Measurements from ENCODE around the gene CALML3. TPM values are rescaled to one million over a fixed set of nuclear protein-coding genes. Genes with fewer than 3 reads are reported as not detected.

The CALML3 gene
- total and polyA plus RNA-seq, 2 of the 13 experiments (the other 11 are each of a cell fraction or from before 2014, with no cell fraction given), result not detected

- DNase-seq (ENCODE audit: low spot score) (no peak), FAIRE-seq (no peak), ATAC-seq (no peak)
- Histone ChIP-seq H3K27me3 (ENCODE audit: control insufficient read depth in 1 of 2, insufficient read depth in 2 of 2, low read length in 2 of 2) (no peaks in the 10 kb centered on the region), H3K4me1 (ENCODE audit: insufficient read depth, low read length) (peaks cover 97% of the 10 kb centered on the region), H3K9me3 (ENCODE audit: low read length) (no peaks in the 10 kb centered on the region), H3K9ac (ENCODE audit: insufficient read depth, low read depth, low read length) (no peak overlapping the region), H4K20me1 (ENCODE audit: insufficient read depth, low read length) (no peaks in the 10 kb centered on the region), H2AFZ (ENCODE audit: low read length) (no peak overlapping the region), H3K4me3 (replicated peaks in 1 of 3; ENCODE audit: insufficient read depth in 1 of 3, low read depth in 2 of 3, low read length in 3 of 3) (no peak overlapping the region), H3K4me2 (ENCODE audit: low read depth, low read length) (no peak overlapping the region), H3K79me2 (ENCODE audit: insufficient read depth, low read length) (no peaks in the 10 kb centered on the region), H3K27ac (ENCODE audit: extremely low read length, insufficient read depth, low read length) (no peak overlapping the region), H3K36me3 (replicated peaks in 1 of 2; ENCODE audit: control insufficient read depth in 1 of 2, insufficient read depth in 2 of 2, low read length in 2 of 2) (no peaks in the 10 kb centered on the region)
- in situ Hi-C loops (cut with HindIII; ENCODE audit: extremely low pct_ligation_motif_present, low pct_unique_long_range_greater_than_20kb) (no loop called here), intact Hi-C loops (cut with micrococcal nuclease; ENCODE audit: unreplicated experiment) (no loop called here)
- TF ChIP-seq SCMH1 (CRISPR knock-in tag; IDR thresholded peaks at IDR 0.05; ENCODE audit: borderline replicate concordance), result no peak
- TF ChIP-seq ZBTB38 (CRISPR knock-in tag; IDR thresholded peaks at IDR 0.05), result 0 out of 2 replicates have a peak, but pooled peaks have one; percentile 27
- ChIA-PET POLR2A (interaction anchor here (1.0 kb wide), 1 partner anchor 15 kb away, joined by 3 read pairs; no protein-coding TSS in a partner anchor), CTCF (ENCODE audit: low intra/inter-chr PET ratio, low total read pairs) (no interaction called here)
- BruUV-seq (replicated peaks), result no TSS peak
- WGBS (ENCODE audit: low lambda C conversion rate), result 93% methylated on average over 21 of the region's 21 CpGs
These were observed 8.5 kb downstream of the CALML3 start for GRCh38 chr10:5533098-5533731.

DNA sequence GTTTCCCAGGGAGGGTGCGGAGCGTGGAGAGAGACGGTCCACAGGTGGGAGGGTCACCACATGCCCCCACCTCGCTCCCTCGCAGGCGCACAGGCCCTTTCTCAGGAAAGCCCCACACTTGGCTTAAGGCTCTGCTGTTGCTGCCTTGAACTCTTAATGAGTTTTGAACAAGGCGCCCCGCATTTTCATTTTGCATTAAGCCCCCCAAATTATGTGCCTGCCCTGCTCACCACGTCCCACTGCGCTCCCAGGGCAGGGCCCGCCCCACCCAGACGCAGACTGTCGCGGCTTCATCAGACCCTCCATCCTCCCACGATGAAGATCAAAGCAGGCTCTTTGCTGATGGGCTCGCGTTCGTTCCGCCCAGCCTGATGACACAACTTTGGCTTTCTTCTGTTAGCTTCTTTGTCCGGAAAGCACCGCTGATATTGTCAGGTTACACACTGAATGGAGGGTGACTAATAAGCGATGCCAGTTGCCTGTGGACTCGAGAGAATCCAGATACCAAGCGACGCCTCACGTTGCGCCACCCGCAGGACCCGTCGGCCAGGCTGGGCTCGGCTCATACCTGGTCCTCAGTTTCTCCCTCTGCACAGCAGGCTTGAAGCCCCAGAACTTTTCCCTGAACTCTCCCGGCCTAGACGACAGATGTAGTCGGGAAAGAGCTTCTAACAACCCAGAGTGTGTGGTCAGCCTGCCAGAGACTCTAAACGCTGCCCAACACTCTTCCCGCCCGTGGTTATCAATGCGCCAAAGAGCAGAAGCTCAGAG, 9.5 kb downstream of the CALML3 start:
- H3K27me3 ChIP-seq (ENCODE audit: control insufficient read depth in 1 of 2, insufficient read depth in 2 of 2, low read length in 2 of 2), result no peaks in the 10 kb centered on the region
- H3K4me1 ChIP-seq (ENCODE audit: insufficient read depth, low read length), result peaks cover 97% of the 10 kb centered on the region
- H3K4me2 ChIP-seq (ENCODE audit: low read depth, low read length), result peak overlapping the region; percentile 71
- CTCF ChIA-PET (ENCODE audit: low intra/inter-chr PET ratio, low total read pairs), result no interaction called here
- H3K79me2 ChIP-seq (ENCODE audit: insufficient read depth, low read length), result no peaks in the 10 kb centered on the region
- H3K4me3 ChIP-seq (replicated peaks in 1 of 3; ENCODE audit: insufficient read depth in 1 of 3, low read depth in 2 of 3, low read length in 3 of 3), result peak overlapping the region in 1 of 3 experiments; percentile 15; a peak in 1 of 6 replicates
- H3K36me3 ChIP-seq (replicated peaks in 1 of 2; ENCODE audit: control insufficient read depth in 1 of 2, insufficient read depth in 2 of 2, low read length in 2 of 2), result no peaks in the 10 kb centered on the region
- POLR2A ChIA-PET, result interaction anchor here (0.9 to 1.8 kb wide), 3 partner anchors 12 to 88 kb away, joined by 3 to 20 read pairs (median 7); no protein-coding TSS in a partner anchor
- H2AFZ ChIP-seq (ENCODE audit: low read length), result peak overlapping the region; percentile 74
- peak; percentile 84 for DNase-seq (ENCODE audit: low spot score)
- BruUV-seq (replicated peaks), result no TSS peak
- 69% methylated on average over 38 of the region's 38 CpGs for WGBS (ENCODE audit: low lambda C conversion rate)
- H4K20me1 ChIP-seq (ENCODE audit: insufficient read depth, low read length), result no peaks in the 10 kb centered on the region
- peak; percentile 43 for ATAC-seq
- in situ Hi-C loops (cut with HindIII; ENCODE audit: extremely low pct_ligation_motif_present, low pct_unique_long_range_greater_than_20kb), result no loop called here
- peak overlapping the region; percentile 18; the same call in 1 of the 2 replicates for H3K9ac ChIP-seq (ENCODE audit: insufficient read depth, low read depth, low read length)
- no peaks in the 10 kb centered on the region for H3K9me3 ChIP-seq (ENCODE audit: low read length)
- H3K27ac ChIP-seq (ENCODE audit: extremely low read length, insufficient read depth, low read length), result peak overlapping the region; percentile 20
- intact Hi-C loops (cut with micrococcal nuclease; ENCODE audit: unreplicated experiment), result loop anchor here (2.0 kb wide), 1 partner anchor 15 kb away; no protein-coding TSS in a partner anchor
- FAIRE-seq, result no peak
- TF ChIP-seq SETDB1 (CRISPR knock-in tag; IDR thresholded peaks at IDR 0.05; ENCODE audit: borderline replicate concordance) (no peak), ZNF687 (CRISPR knock-in tag; IDR thresholded peaks at IDR 0.05) (peak; percentile 68), ZNF207 (IDR thresholded peaks at IDR 0.05; ENCODE audit: borderline replicate concordance) (no peak), ETV5 (CRISPR knock-in tag; IDR thresholded peaks at IDR 0.05; ENCODE audit: borderline replicate concordance) (peak; percentile 18; the same call in 1 of the 2 replicates), SP4 (CRISPR knock-in tag; IDR thresholded peaks at IDR 0.05) (0 out of 2 replicates have a peak, but pooled peaks have one; percentile 37), KDM1A (CRISPR knock-in tag; IDR thresholded peaks at IDR 0.05) (peak; percentile 18; the same call in 1 of the 2 replicates), SSRP1 (CRISPR knock-in tag; IDR thresholded peaks at IDR 0.05) (no peak), MTERF4 (CRISPR knock-in tag; IDR thresholded peaks at IDR 0.05) (0 out of 2 replicates have a peak, but pooled peaks have one; percentile 33), TCF7 (IDR thresholded peaks at IDR 0.05; ENCODE audit: low read depth) (peak; percentile 74)

All from HepG2 (cell line).